Measurements from ENCODE around the gene PYCR2. TPM values are rescaled to one million over a fixed set of nuclear protein-coding genes. Genes with fewer than 3 reads are reported as not detected.

Gene PYCR2
- total RNA-seq, 1 donor from 2014 or later, result 126 TPM

DNA sequence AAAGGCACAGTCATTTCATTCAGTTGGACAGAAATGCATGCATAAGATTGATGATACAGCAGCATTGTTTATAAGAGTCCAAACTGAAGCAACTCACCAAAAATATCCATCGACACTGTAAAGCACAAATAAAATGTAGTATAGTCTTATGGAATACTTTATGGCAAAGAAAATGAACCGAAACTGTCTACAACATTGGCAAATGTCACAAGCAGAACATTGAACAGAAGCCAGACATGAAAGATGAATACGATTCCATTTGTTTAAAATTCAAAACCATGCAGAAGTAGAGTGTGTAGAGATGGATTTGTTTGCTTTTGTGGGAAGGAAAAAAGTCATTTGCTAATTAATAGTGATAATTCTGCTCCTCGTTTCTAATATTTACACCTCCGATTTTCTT is 27.6 kb downstream of the PYCR2 start:
- intact Hi-C loops (cut with DNase I), result no loop called here
- H3K27ac ChIP-seq, result no peak overlapping the region
- no peak for DNase-seq (ENCODE audit: low spot score in 2 of 2)
- H3K36me3 ChIP-seq, result no peaks in the 10 kb centered on the region
- no peaks in the 10 kb centered on the region for H3K9me3 ChIP-seq
- H3K4me3 ChIP-seq, result no peak overlapping the region
- no peaks in the 10 kb centered on the region for H3K4me1 ChIP-seq
- TF ChIP-seq, protein P1, sequence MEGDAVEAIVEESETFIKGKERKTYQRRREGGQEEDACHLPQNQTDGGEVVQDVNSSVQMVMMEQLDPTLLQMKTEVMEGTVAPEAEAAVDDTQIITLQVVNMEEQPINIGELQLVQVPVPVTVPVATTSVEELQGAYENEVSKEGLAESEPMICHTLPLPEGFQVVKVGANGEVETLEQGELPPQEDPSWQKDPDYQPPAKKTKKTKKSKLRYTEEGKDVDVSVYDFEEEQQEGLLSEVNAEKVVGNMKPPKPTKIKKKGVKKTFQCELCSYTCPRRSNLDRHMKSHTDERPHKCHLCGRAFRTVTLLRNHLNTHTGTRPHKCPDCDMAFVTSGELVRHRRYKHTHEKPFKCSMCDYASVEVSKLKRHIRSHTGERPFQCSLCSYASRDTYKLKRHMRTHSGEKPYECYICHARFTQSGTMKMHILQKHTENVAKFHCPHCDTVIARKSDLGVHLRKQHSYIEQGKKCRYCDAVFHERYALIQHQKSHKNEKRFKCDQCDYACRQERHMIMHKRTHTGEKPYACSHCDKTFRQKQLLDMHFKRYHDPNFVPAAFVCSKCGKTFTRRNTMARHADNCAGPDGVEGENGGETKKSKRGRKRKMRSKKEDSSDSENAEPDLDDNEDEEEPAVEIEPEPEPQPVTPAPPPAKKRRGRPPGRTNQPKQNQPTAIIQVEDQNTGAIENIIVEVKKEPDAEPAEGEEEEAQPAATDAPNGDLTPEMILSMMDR (IDR thresholded peaks at IDR 0.05), result no peak
- no peaks in the 10 kb centered on the region for H3K27me3 ChIP-seq

DNA sequence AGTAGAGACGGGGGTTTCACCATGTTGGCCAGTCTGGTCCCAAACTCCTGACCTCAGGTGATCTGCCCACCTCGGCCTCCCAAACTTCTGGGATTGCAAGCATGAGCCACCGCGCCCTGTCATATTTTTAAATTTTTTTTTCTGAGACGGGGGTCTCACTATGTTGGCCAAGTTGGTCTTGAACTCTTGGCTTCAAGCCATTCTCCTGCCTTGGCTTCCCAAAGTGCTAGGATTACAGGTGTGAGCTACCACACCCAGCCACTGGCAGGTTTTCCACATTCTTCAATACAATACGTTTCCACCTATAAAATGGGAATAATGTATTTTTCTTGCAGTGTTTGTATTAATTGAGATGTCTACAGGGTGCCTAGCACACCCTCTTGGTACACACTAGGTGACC is 31.7 kb downstream of the PYCR2 start:
- Histone ChIP-seq H3K4me3 (no peak overlapping the region), H3K4me1 (no peaks in the 10 kb centered on the region), H3K9me3 (no peaks in the 10 kb centered on the region), H3K36me3 (no peaks in the 10 kb centered on the region), H3K27me3 (no peaks in the 10 kb centered on the region), H3K27ac (no peak overlapping the region)
- no peak for DNase-seq (ENCODE audit: low spot score in 2 of 2)
- TF ChIP-seq, protein P1 (IDR thresholded peaks at IDR 0.05), result no peak
- intact Hi-C loops (cut with DNase I), result no loop called here

DNA sequence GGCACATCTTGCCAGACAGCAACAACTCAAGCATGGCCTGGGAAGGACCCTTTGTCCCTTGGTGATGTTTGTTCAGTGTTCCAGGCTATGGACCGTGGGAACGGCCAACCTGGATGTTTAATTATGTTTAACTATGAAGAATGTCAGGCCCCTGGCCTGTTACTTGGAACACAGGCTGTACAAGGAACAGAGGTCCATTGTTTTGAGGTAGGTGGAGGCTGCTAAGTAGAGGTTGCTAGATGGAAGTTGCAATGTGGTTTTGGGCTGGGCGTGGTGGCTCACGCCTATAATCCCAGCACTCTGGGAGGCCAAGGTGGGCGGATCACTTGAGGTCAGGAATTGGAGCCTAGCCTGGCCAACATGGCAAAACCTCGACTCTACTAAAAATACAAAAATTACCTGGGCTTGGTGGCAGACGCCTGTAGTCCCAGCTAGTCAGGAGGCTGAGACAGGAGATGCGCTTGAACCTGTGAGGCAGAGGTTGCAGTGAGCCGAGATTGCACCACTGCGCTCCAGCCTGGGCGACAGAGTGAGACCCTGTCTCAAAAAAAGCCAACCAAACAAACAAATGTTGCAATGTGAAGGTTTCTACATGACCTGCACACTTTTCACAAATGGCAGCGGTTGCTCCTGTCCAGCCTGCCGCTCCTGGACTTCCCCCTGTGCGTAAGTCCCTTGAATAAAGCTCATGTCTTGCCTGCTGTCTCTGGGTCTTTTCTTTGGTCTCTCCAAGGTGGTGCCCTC is 32.6 kb downstream of the PYCR2 start:
- intact Hi-C loops (cut with DNase I), result no loop called here

DNA sequence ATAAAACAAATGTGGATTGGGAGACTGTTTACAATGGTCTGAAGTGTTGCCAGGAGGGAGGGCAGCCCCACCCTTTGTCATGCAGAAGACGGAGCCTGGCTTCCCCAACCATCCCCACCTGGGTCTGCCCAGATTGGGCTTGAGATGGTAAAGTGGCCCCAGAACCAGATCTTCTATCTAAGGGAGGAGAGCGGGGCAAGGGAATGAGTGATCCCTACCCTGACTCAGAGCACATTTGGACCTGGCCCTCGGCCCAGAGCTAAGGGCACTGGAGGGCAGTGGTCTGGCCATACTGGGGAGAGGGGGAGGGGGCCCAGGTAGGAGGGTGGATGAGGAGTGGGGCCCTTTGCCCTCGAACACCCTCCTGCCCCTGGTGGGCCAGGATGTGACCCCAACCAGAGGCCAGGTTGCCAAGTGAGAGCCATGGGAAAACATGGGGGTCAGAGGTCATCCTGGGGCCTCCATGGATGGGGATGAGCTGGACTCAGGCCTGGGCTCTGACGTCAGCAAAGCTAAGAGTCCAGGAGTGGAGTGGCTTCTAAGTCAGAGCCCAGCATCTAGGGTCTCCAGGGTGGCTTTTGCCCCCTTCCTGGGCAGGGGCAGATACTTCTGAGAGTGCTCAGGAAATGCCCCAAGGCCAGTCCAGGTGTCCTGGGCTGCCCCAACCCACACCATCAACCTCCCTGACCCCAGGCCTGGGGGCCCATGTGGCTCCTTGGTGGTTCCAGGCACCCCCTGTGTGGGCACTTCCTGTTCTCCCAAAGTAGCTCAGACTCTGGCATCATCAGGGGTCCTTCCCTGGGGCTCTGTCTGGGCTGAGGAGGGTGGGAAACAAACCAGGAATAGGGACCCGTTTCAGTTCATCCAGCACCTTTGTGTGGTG is 33.5 kb downstream of the PYCR2 start:
- no peaks in the 10 kb centered on the region for H3K27me3 ChIP-seq
- no peak overlapping the region for H3K4me3 ChIP-seq
- DNase-seq (ENCODE audit: low spot score in 2 of 2), result no peak
- intact Hi-C loops (cut with DNase I), result no loop called here
- no peaks in the 10 kb centered on the region for H3K4me1 ChIP-seq
- H3K36me3 ChIP-seq, result no peaks in the 10 kb centered on the region
- no peak overlapping the region for H3K27ac ChIP-seq
- TF ChIP-seq, protein P1 (IDR thresholded peaks at IDR 0.05), result no peak
- H3K9me3 ChIP-seq, result no peaks in the 10 kb centered on the region

More for the DNA sequence above, 32.6 kb downstream of the PYCR2 start:
- H3K9me3 ChIP-seq, result no peaks in the 10 kb centered on the region
- H3K4me1 ChIP-seq, result no peaks in the 10 kb centered on the region
- H3K4me3 ChIP-seq, result no peak overlapping the region
- no peaks in the 10 kb centered on the region for H3K27me3 ChIP-seq
- no peak for DNase-seq (ENCODE audit: low spot score in 2 of 2)
- H3K27ac ChIP-seq, result no peak overlapping the region
- H3K36me3 ChIP-seq, result no peaks in the 10 kb centered on the region
- TF ChIP-seq, protein P1 (IDR thresholded peaks at IDR 0.05), result no peak

DNA sequence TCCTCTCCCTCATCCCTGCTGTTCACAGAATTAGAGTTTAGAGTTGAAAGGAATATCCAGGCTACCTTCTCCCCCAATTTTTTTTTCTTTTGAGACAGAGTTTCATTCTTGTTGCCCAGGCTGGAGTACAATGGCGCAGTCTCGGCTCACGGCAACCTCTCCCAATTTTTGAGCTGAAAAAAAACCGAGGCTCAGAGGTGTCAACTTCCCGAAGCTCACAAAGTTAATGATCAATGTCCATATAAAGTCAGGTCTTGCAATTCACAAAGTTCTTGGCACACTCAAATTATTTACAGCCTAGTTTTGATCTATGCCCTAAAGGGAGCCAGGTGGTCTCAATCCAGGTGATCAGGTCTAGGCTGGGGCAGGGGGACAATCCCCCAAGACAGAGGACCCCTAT is 34.3 kb downstream of the PYCR2 start:
- no peak for DNase-seq (ENCODE audit: low spot score in 2 of 2)
- H3K4me1 ChIP-seq, result no peaks in the 10 kb centered on the region
- H3K36me3 ChIP-seq, result no peaks in the 10 kb centered on the region
- H3K9me3 ChIP-seq, result no peaks in the 10 kb centered on the region
- no peaks in the 10 kb centered on the region for H3K27me3 ChIP-seq
- no peak overlapping the region for H3K4me3 ChIP-seq
- H3K27ac ChIP-seq, result no peak overlapping the region
- TF ChIP-seq, protein P1 (IDR thresholded peaks at IDR 0.05), result no peak
- intact Hi-C loops (cut with DNase I), result no loop called here

Measured in ascending aorta (tissue), 2 donors.